Spleen (tissue), 11 donors: ENCODE results near the gene SH3BP5L. TPM values are rescaled to one million over a fixed set of nuclear protein-coding genes. Genes with fewer than 3 reads are reported as not detected.

ENCODE experiments used
- DNase-seq: peaks from one replicate; pipeline ENCODE4 v3.0.0-alpha.2; 2020
- H3K27ac ChIP-seq, 8 donors: fragments of 200-600 bp; sonication (generic) in 7 of 8; 1 replicate in 4 of 8; 2 replicates in 4 of 8; pipeline versions ENCODE4 v1.5.0 to v1.8.0; 2016 to 2021; ENCODE audit warnings: inconsistent platforms in 4 of 8, mild to moderate bottlenecking in 4 of 8, moderate library complexity in 1 of 8
- H3K27me3 ChIP-seq, 7 donors: fragments of 200-600 bp; sonication (generic) in 6 of 7; replicated peaks in 1 of 7; 1 replicate in 4 of 7; 2 replicates in 3 of 7; pipeline versions ENCODE4 v1.5.0 to v1.8.0; 2016 to 2021; ENCODE audit warnings: inconsistent platforms in 3 of 7, mild to moderate bottlenecking in 1 of 7
- H3K36me3 ChIP-seq, 6 donors: fragments of 200-600 bp; sonication (generic) in 5 of 6; 1 replicate in 4 of 6; 2 replicates in 2 of 6; pipeline versions ENCODE4 v1.5.0 to v1.8.0; 2016 to 2021; ENCODE audit warnings: inconsistent platforms in 2 of 6
- H3K4me1 ChIP-seq, 6 donors: fragments of 200-600 bp; sonication (generic) in 5 of 6; 1 replicate in 3 of 6; 2 replicates in 3 of 6; pipeline versions ENCODE4 v1.5.0 to v1.8.0; 2016 to 2021; ENCODE audit warnings: inconsistent platforms in 3 of 6
- H3K4me3 ChIP-seq, 8 donors: fragments of 200-600 bp; sonication (generic) in 7 of 8; 1 replicate in 4 of 8; 2 replicates in 4 of 8; pipeline versions ENCODE4 v1.5.0 to v1.8.0; 2016 to 2021; ENCODE audit warnings: inconsistent platforms in 4 of 8, mild to moderate bottlenecking in 4 of 8, moderate library complexity in 2 of 8
- H3K9me3 ChIP-seq, 8 donors: fragments of 200-600 bp; sonication (generic) in 7 of 8; 1 replicate in 4 of 8; 2 replicates in 4 of 8; pipeline versions ENCODE4 v1.5.0 to v1.8.0; 2016 to 2021; ENCODE audit warnings: inconsistent platforms in 4 of 8
- CTCF ChIP-seq, 11 experiments: fragments of 200-600 bp in 7 of 11; fragments of 450-650 bp in 4 of 11; sonication (generic) in 4 of 11; IDR thresholded peaks in 8 of 11; conservative IDR thresholded peaks in 3 of 11; 1 replicate in 7 of 11; 2 replicates in 4 of 11; pipeline versions ENCODE4 v1.4.0 to v1.8.0; 2016 to 2021; ENCODE audit warnings: antibody characterized with exemption in 11 of 11, inconsistent platforms in 4 of 11, mild to moderate bottlenecking in 1 of 11
- POLR2A ChIP-seq, 3 donors: fragments of 450-650 bp; IDR thresholded peaks; one replicate each; pipeline ENCODE4 v1.5.1; 2017; ENCODE audit warnings: antibody characterized with exemption in 3 of 3, mild to moderate bottlenecking in 1 of 3
- POLR2AphosphoS5 ChIP-seq, 3 donors: sonication (generic); formaldehyde crosslinking; IDR thresholded peaks; one replicate each; pipeline ENCODE4 v1.5.1; 2017; ENCODE audit warnings: antibody characterized with exemption in 3 of 3
- whole genome bisulfite sequencing, 5 donors: extraction: QIAGEN DNeasy Blood & Tissue Kit in 3 of 5; methylation state at CpG; one replicate each; pipeline versions ENCODE4 v1.1.5 to v1.1.7; 2013 to 2018; 5-methylcytosine and 5-hydroxymethylcytosine counted together
- intact Hi-C: fragments of 100-400 bp; cut with DNase I; formaldehyde crosslinking; loops from one replicate; pipeline ENCODE4 v1.15.0; 2023; ENCODE audit warnings: low total_unique reads
- polyA plus RNA-seq, 3 donors: library from polyadenylated mRNA; stranded (reverse); fragments of 200-250 nt; gene quantifications; one replicate each; pipeline ENCODE4 v1.2.1, GENCODE V29; 2013
- total RNA-seq, 7 donors: library from RNA; depleted of rRNA in 3 of 7; stranded (reverse); fragments of >200 nt in 3 of 7; fragmentation: NEBNext Ultra II Directional in 4 of 7; extraction: Animal tissue kit (Norgen Biotek cat#: 25700) in 4 of 7; gene quantifications; one replicate each; pipeline versions ENCODE4 v1.1.0 to v1.2.1, GENCODE V29; 2016 to 2021
- donor health status: healthy with polysubstance abuse.
- donor health status: DM: no; HTN: no; CAD: no; lungs with moderate emphysema.
- donor health status: DM: no; HTN: no; CAD: no.
- donor health status: Bipolar disorder and iron deficiency.
- donor health status: healthy.
- donor health status: DM: no; HTN: no; CAD: no.
- donor health status: DM: yes; HTN: yes; CAD: no.

The SH3BP5L gene
- total and polyA plus RNA-seq, 10 donors: 10.1 to 43.3 (median 30.6) TPM

- DNase-seq: peak; percentile 47
- H3K27me3 ChIP-seq: no peaks in the 10 kb centered on the region
- H3K36me3 ChIP-seq: peaks cover 0 to 42% (median 3%) of the 10 kb centered on the region in 6 donors
- intact Hi-C loops: no loop called here
- WGBS, 5 donors: 94 to 97% (median 95%) methylated on average over 2 to 6 of the region's 6 CpGs
- H3K27ac ChIP-seq: peak overlapping the region in 2 of 8 donors; percentile 8
- peaks cover 11 to 81% (median 36%) of the 10 kb centered on the region in 6 donors for H3K4me1 ChIP-seq
- H3K4me3 ChIP-seq: no peak overlapping the region
- no peaks in the 10 kb centered on the region for H3K9me3 ChIP-seq
- TF ChIP-seq CTCF (IDR thresholded peaks at IDR 0.05 in 8 of 11, conservative IDR thresholded peaks at IDR 0.05 in 3 of 11): no peak
- TF ChIP-seq POLR2A (IDR thresholded peaks at IDR 0.05): no peak
- TF ChIP-seq POLR2AphosphoS5 (IDR thresholded peaks at IDR 0.05): peak in 2 of 3 donors; percentile 22 to 68
These were observed 29.9 kb upstream of the SH3BP5L start for GRCh38 chr1:248855580-248855979.

GRCh38 chr1:248853663-248854375, 28.1 kb upstream of the SH3BP5L start:
- Histone ChIP-seq H3K27ac (peak overlapping the region in 3 of 8 donors; percentile 26 to 57 (median 37)), H3K9me3 (no peaks in the 10 kb centered on the region), H3K27me3 (no peaks in the 10 kb centered on the region), H3K36me3 (peaks cover 0 to 60% (median 21%) of the 10 kb centered on the region in 6 donors), H3K4me3 (no peak overlapping the region), H3K4me1 (peaks cover 7 to 67% (median 28%) of the 10 kb centered on the region in 6 donors)
- intact Hi-C loops: no loop called here
- TF ChIP-seq CTCF (IDR thresholded peaks at IDR 0.05 in 8 of 11, conservative IDR thresholded peaks at IDR 0.05 in 3 of 11) (peak in 1 of 11 experiments; percentile 5), POLR2A (IDR thresholded peaks at IDR 0.05) (no peak)
- 61 to 76% (median 74%) methylated on average over 8 of the region's 8 CpGs for WGBS, 5 donors
- DNase-seq: peak; percentile 69

- H3K27ac ChIP-seq: peak overlapping the region in 4 of 8 donors; percentile 26 to 60 (median 32)
- H3K4me1 ChIP-seq: peaks cover 5 to 57% (median 19%) of the 10 kb centered on the region in 6 donors
- TF ChIP-seq POLR2AphosphoS5 (IDR thresholded peaks at IDR 0.05) (peak in 2 of 3 donors; percentile 5 to 27), POLR2A (IDR thresholded peaks at IDR 0.05) (no peak), CTCF (IDR thresholded peaks at IDR 0.05 in 8 of 11, conservative IDR thresholded peaks at IDR 0.05 in 3 of 11) (no peak)
- WGBS, 5 donors: 83 to 91% (median 87%) methylated on average over 7 of the region's 7 CpGs
- peaks cover 0 to 70% (median 31%) of the 10 kb centered on the region in 6 donors for H3K36me3 ChIP-seq
- DNase-seq: peak; percentile 51
- no peaks in the 10 kb centered on the region for H3K9me3 ChIP-seq
- no peaks in the 10 kb centered on the region for H3K27me3 ChIP-seq
- intact Hi-C loops: no loop called here
- H3K4me3 ChIP-seq: no peak overlapping the region
These were observed 27.0 kb upstream of the SH3BP5L start for GRCh38 chr1:248852481-248853405.
